Astrocyte of the hippocampus (primary cell): Measurements from ENCODE around the gene ZCWPW2.

Experiments used
- DNase-seq: peaks from one replicate; pipeline ENCODE4 v3.0.0; 2011; ENCODE audit warnings: low read depth, low spot score

The ZCWPW2 gene

DNA sequence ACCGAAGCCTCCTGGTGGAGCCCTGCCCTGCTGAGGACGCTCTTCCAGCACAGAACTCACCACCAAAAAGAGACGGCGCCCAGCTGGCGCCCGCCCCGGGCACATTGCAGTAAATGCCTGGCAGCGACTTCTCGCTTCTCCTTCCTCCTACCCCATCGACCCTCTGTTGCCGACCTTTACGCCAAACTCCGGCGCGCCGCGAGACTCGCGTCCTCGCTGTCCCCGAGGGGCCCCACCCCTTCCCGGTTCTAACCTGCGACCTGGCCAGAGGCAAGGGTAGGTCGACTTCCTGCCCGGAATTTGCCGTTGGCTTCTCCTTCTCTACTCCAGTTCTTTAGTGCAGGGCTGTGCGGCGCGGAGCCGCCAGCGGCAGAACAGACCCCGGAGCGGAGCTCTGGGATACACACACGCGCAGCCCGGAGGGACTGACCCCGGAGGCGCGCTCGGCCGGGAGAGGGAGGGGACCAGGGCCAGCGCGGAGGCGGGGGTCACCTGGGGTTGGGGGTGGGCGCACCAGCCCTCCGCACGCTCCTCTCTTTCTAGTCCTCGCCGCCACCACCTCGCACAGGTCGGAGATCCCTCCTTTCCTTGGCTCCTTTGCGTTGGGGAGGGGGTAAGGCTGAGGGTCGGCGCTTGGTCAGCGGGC lies 226.7 kb downstream of the ZCWPW2 start:
- peak; percentile 61 for DNase-seq
